PC-9 (cell line): ENCODE measurements around the gene TMEM132D. TPM values are rescaled to one million over a fixed set of nuclear protein-coding genes. Genes with fewer than 3 reads are reported as not detected.

Source experiments
- BruUV-seq: library from RNA; stranded (reverse); fragments of 400-500 nt; replicated peaks from 2 replicates; lab custom pipeline; 2021; lab: Mats Ljungman, UMichigan
- CTCF ChIA-PET: fragments of 300-600 bp; sonication (Branson Sonifier 250); formaldehyde crosslinking; loops from one replicate; lab custom pipeline; 2022; ENCODE audit warnings: antibody characterized with exemption; lab: Charles Lee
- POLR2A ChIA-PET: fragments of 300-600 bp; sonication (Branson Sonifier 250); formaldehyde crosslinking; loops from one replicate; lab custom pipeline; 2022; ENCODE audit warnings: antibody characterized with exemption; ENCODE audit not compliant: unreplicated experiment; lab: Charles Lee
- DNase-seq, 2 experiments: peaks; one replicate each; pipeline versions ENCODE4 v3.0.0 to v3.0.0-alpha.2; 2015 to 2022; ENCODE audit warnings: mixed read lengths in 1 of 2
- H2AFZ ChIP-seq: fragments of 200-600 bp; sonication (generic); 2 replicates; pipeline ENCODE4 v1.8.1; 2017; ENCODE audit warnings: antibody characterized with exemption
- H3F3A ChIP-seq: fragments of 200-600 bp; sonication (generic); 2 replicates; pipeline ENCODE4 v1.8.1; 2017; ENCODE audit warnings: antibody characterized with exemption, mild to moderate bottlenecking, low read depth; ENCODE audit not compliant: insufficient read depth
- H3K27ac ChIP-seq: fragments of 200-600 bp; sonication (generic); 2 replicates; pipeline ENCODE4 v1.6.1; 2016; ENCODE audit warnings: mixed run types
- H3K27me3 ChIP-seq: fragments of 200-600 bp; sonication (generic); 2 replicates; pipeline ENCODE4 v1.6.1; 2016; ENCODE audit warnings: low read depth, mixed run types; ENCODE audit not compliant: insufficient read depth
- H3K36me3 ChIP-seq: fragments of 200-600 bp; sonication (generic); 2 replicates; pipeline ENCODE4 v1.6.1; 2016; ENCODE audit warnings: low read depth, mixed run types
- H3K4me1 ChIP-seq: fragments of 200-600 bp; sonication (generic); replicated peaks from 2 replicates; pipeline ENCODE4 v1.6.1; 2016; ENCODE audit warnings: mixed run types; ENCODE audit not compliant: insufficient read depth
- H3K4me2 ChIP-seq: fragments of 200-600 bp; sonication (generic); 2 replicates; pipeline ENCODE4 v1.6.1; 2017; ENCODE audit warnings: mixed run types
- H3K4me3 ChIP-seq: fragments of 200-600 bp; sonication (generic); 2 replicates; pipeline ENCODE4 v1.6.1; 2016; ENCODE audit warnings: mixed run types
- H3K79me2 ChIP-seq: fragments of 200-600 bp; sonication (generic); 2 replicates; pipeline ENCODE4 v1.6.1; 2017; ENCODE audit warnings: low read depth, mixed run types
- H3K9me2 ChIP-seq: fragments of 200-600 bp; sonication (generic); 2 replicates; pipeline ENCODE4 v1.8.1; 2017; ENCODE audit warnings: mild to moderate bottlenecking; ENCODE audit not compliant: insufficient read depth
- H3K9me3 ChIP-seq: fragments of 200-600 bp; sonication (generic); 2 replicates; pipeline ENCODE4 v1.8.1; 2016; ENCODE audit warnings: low read depth; ENCODE audit not compliant: insufficient read depth
- H4K20me1 ChIP-seq: fragments of 200-600 bp; sonication (generic); 2 replicates; pipeline ENCODE4 v1.8.1; 2017; ENCODE audit not compliant: insufficient read depth
- CTCF ChIP-seq: fragments of 200-600 bp; sonication (generic); conservative IDR thresholded peaks from 2 replicates; pipeline ENCODE4 v1.6.1; 2017; ENCODE audit warnings: mixed run types, antibody characterized with exemption, mild to moderate bottlenecking, moderate library complexity
- EZH2 ChIP-seq: fragments of 200-600 bp; sonication (generic); IDR thresholded peaks from 2 replicates; pipeline ENCODE4 v1.8.0; 2017; ENCODE audit warnings: antibody characterized with exemption, low read depth
- intact Hi-C: fragments of 100-400 bp; cut with micrococcal nuclease; formaldehyde crosslinking; loops from one replicate; pipeline ENCODE4 v1.10.0; 2022; ENCODE audit not compliant: unreplicated experiment
- total RNA-seq: library from RNA; stranded (reverse); gene quantifications from 2 replicates; pipeline ENCODE4 v1.2.3, GENCODE V29; 2021

The TMEM132D gene
- total RNA-seq, 1 experiment from 2014 or later, result not detected

GRCh38 chr12:129659961-129660622 is 243.7 kb downstream of the TMEM132D start:
- Histone ChIP-seq H3K4me3 (no peak overlapping the region), H3F3A (no peaks in the 10 kb centered on the region), H2AFZ (no peak overlapping the region), H3K9me3 (no peaks in the 10 kb centered on the region), H3K27me3 (no peaks in the 10 kb centered on the region), H3K9me2 (no peaks in the 10 kb centered on the region), H3K4me1 (no peaks in the 10 kb centered on the region), H3K79me2 (no peaks in the 10 kb centered on the region), H3K4me2 (no peak overlapping the region), H4K20me1 (no peaks in the 10 kb centered on the region), H3K36me3 (no peaks in the 10 kb centered on the region), H3K27ac (no peak overlapping the region)
- CTCF ChIA-PET, result no interaction called here
- no peak for DNase-seq
- BruUV-seq, result no TSS peak
- POLR2A ChIA-PET, result no interaction called here
- intact Hi-C loops, result no loop called here
- TF ChIP-seq EZH2, result no peak
- TF ChIP-seq CTCF, result no peak

GRCh38 chr12:129657179-129657578 is 246.6 kb downstream of the TMEM132D start:
- no peak for TF ChIP-seq CTCF
- TF ChIP-seq EZH2, result no peak
- H3K79me2 ChIP-seq, result no peaks in the 10 kb centered on the region
- no peak overlapping the region for H3K27ac ChIP-seq
- no peaks in the 10 kb centered on the region for H3F3A ChIP-seq
- no peak overlapping the region for H3K4me2 ChIP-seq
- intact Hi-C loops, result no loop called here
- no peaks in the 10 kb centered on the region for H3K4me1 ChIP-seq
- no TSS peak for BruUV-seq
- ChIA-PET POLR2A (no interaction called here), CTCF (no interaction called here)
- H2AFZ ChIP-seq, result no peak overlapping the region
- no peak for DNase-seq
- no peak overlapping the region for H3K4me3 ChIP-seq
- no peaks in the 10 kb centered on the region for H4K20me1 ChIP-seq
- H3K9me2 ChIP-seq, result no peaks in the 10 kb centered on the region
- H3K27me3 ChIP-seq, result no peaks in the 10 kb centered on the region
- no peaks in the 10 kb centered on the region for H3K9me3 ChIP-seq
- H3K36me3 ChIP-seq, result no peaks in the 10 kb centered on the region

- no peaks in the 10 kb centered on the region for H3K4me1 ChIP-seq
- no peak overlapping the region for H3K4me2 ChIP-seq
- no peak for DNase-seq
- intact Hi-C loops, result no loop called here
- ChIA-PET CTCF (no interaction called here), POLR2A (no interaction called here)
- peaks cover 11% of the 10 kb centered on the region; the same call in 1 of the 2 replicates for H3K27me3 ChIP-seq
- no peaks in the 10 kb centered on the region for H3K36me3 ChIP-seq
- no peaks in the 10 kb centered on the region for H3F3A ChIP-seq
- no TSS peak for BruUV-seq
- no peaks in the 10 kb centered on the region for H3K9me3 ChIP-seq
- H3K9me2 ChIP-seq, result no peaks in the 10 kb centered on the region
- no peak overlapping the region for H3K27ac ChIP-seq
- no peak overlapping the region for H2AFZ ChIP-seq
- no peaks in the 10 kb centered on the region for H3K79me2 ChIP-seq
- TF ChIP-seq EZH2 (no peak), CTCF (no peak)
- H4K20me1 ChIP-seq, result no peaks in the 10 kb centered on the region
- no peak overlapping the region for H3K4me3 ChIP-seq
Observed at GRCh38 chr12:129651951-129652350, 251.9 kb downstream of the TMEM132D start.
